ENCODE results near the gene IDH2. TPM values are rescaled to one million over a fixed set of nuclear protein-coding genes. Genes with fewer than 3 reads are reported as not detected.

Gene IDH2
- total and polyA plus RNA-seq, 7 experiments from 2014 or later: 32.4 to 230 (median 51.9) TPM

DNA sequence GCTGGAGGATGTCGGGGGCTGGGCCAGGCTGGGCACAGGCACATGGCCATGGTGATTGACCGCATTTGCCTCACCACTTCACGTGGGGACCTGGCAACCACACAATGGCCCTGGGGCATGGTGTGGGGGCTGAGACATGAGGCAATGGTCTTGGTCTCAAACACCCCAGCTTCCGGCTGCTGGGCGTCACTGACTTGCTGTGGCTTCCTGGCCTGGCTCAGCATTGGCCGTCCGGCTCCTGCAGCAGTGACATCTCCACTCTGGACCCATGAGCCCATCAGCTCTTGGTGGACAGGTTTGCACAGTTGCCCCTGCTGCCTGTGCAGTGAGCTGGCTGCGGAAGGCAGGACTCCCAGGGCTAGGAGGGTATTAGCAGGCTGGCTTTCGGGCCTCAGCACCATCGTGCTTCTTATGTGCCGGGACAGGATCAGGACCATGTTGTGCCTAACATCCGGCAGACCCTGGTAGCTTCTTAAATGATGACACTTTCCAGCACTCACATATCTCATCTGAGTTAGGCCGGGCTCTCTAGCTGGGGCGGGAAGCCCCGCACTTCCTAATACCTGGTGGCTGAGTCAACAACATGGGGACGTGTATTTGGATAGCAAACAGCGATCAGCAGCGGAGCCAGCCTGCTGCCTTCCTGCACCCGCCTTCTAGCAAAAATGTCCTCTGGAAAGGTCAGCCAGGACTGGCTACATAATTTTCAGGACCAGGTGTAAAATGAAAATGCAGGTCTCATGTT, 67.0 kb downstream of the IDH2 start:
- CTCF ChIA-PET: interaction anchor here (0.6 kb wide), 1 partner anchor 24 kb away, joined by 3 read pairs; no protein-coding TSS in a partner anchor
- ATAC-seq: peak; percentile 63
- no peak overlapping the region for H3K4me3 ChIP-seq (ENCODE audit: low read length)

GRCh38 chr15:90033448-90033847, 68.8 kb downstream of the IDH2 start:
- H3K27me3 Mint-ChIP-seq: no peaks in the 10 kb centered on the region

More for the DNA sequence above, 67.0 kb downstream of the IDH2 start:
- H3K4me3 Mint-ChIP-seq: peak overlapping the region in 9 of 10 donors; percentile 11 to 92 (median 68)
- intact Hi-C loops (cut with micrococcal nuclease): loop anchor here in 1 of 2 donors (2.0 to 5.0 kb wide), 2 partner anchors 24 to 33 kb away; partner anchors contain the start of gene ZNF710
- H3K9me3 Mint-ChIP-seq: peaks cover 0 to 2% (median 0%) of the 10 kb centered on the region in 11 donors
- H3K36me3 Mint-ChIP-seq: peaks cover 0 to 5% (median 0%) of the 10 kb centered on the region in 5 donors
- POLR2A ChIA-PET: interaction anchor here (1.0 to 2.2 kb wide), 3 partner anchors 19 to 34 kb away, joined by 6 to 9 read pairs (median 6); partner anchors contain the start of gene ZNF710
- Histone ChIP-seq H3K9me3 (ENCODE audit: control insufficient read depth in 2 of 3, low read length in 3 of 3) (no peaks in the 10 kb centered on the region), H3K27me3 (ENCODE audit: control insufficient read depth in 2 of 2, insufficient read depth in 2 of 2, low read length in 2 of 2) (no peaks in the 10 kb centered on the region), H3K4me1 (ENCODE audit: control insufficient read depth in 2 of 2, insufficient read depth in 2 of 2, low read length in 2 of 2) (peaks cover 37 to 39% of the 10 kb centered on the region in 2 donors), H3K36me3 (ENCODE audit: control insufficient read depth in 2 of 3, insufficient read depth in 3 of 3, low read length in 3 of 3) (no peaks in the 10 kb centered on the region), H3K27ac (ENCODE audit: low read depth, low read length) (no peak overlapping the region)
- peaks cover 46 to 86% (median 71%) of the 10 kb centered on the region in 7 donors for H3K4me1 Mint-ChIP-seq
- DNase-seq: peak in 1 of 9 donors; percentile 19
- peak overlapping the region in 8 of 9 donors; percentile 24 to 85 (median 76) for H3K27ac Mint-ChIP-seq
- no peaks in the 10 kb centered on the region for H3K27me3 Mint-ChIP-seq

More at GRCh38 chr15:90033448-90033847, 68.8 kb downstream of the IDH2 start:
- no peak overlapping the region for H3K4me3 ChIP-seq (ENCODE audit: low read length)
- H3K4me1 Mint-ChIP-seq: peaks cover 44 to 72% (median 69%) of the 10 kb centered on the region in 7 donors
- H3K9me3 Mint-ChIP-seq: peaks cover 0 to 3% (median 2%) of the 10 kb centered on the region in 11 donors
- H3K9me3 ChIP-seq (ENCODE audit: control insufficient read depth in 2 of 3, low read length in 3 of 3): no peaks in the 10 kb centered on the region
- no peaks in the 10 kb centered on the region for H3K36me3 ChIP-seq (ENCODE audit: control insufficient read depth in 2 of 3, insufficient read depth in 3 of 3, low read length in 3 of 3)
- ATAC-seq: no peak
- POLR2A ChIA-PET: interaction anchor here (1.2 to 2.2 kb wide), 2 partner anchors 20 to 139 kb away, joined by 3 to 9 read pairs; partner anchors contain the start of gene AP3S2
- H3K27ac ChIP-seq (ENCODE audit: low read depth, low read length): no peak overlapping the region
- peak overlapping the region in 8 of 9 donors; percentile 14 to 94 (median 82) for H3K27ac Mint-ChIP-seq
- peaks cover 37 to 39% of the 10 kb centered on the region in 2 donors for H3K4me1 ChIP-seq (ENCODE audit: control insufficient read depth in 2 of 2, insufficient read depth in 2 of 2, low read length in 2 of 2)
- H3K4me3 Mint-ChIP-seq: peak overlapping the region in 7 of 10 donors; percentile 12 to 73 (median 57)
- H3K27me3 ChIP-seq (ENCODE audit: control insufficient read depth in 2 of 2, insufficient read depth in 2 of 2, low read length in 2 of 2): no peaks in the 10 kb centered on the region
- intact Hi-C loops (cut with micrococcal nuclease): loop anchor here in 1 of 2 donors (5.0 kb wide), 1 partner anchor 39 kb away; no protein-coding TSS in a partner anchor
- CTCF ChIA-PET: no interaction called here
- H3K36me3 Mint-ChIP-seq: peaks cover 0 to 12% (median 3%) of the 10 kb centered on the region in 5 donors
- DNase-seq: no peak

Other genes with a start within 250 kb of the IDH2 start
- gene AP3S2, start 208.5 kb downstream of the IDH2 start, total RNA-seq: 10 to 100 TPM; 24.3 to 31.7 (median 28.4) TPM
- gene AP3S2, start 208.5 kb downstream of the IDH2 start, polyA plus RNA-seq: 10 to 100 TPM; 29.8 to 32.8 TPM
- 1 to 10 TPM in 1 of 5 experiments, under 1 TPM in 3, not detected in 1; 0.08 to 1.1 (median 0.31) TPM for gene ARPIN, start 189.5 kb downstream of the IDH2 start, total RNA-seq
- not detected for gene ARPIN, start 189.5 kb downstream of the IDH2 start, polyA plus RNA-seq
- gene ZNF710, start 101.1 kb downstream of the IDH2 start, total RNA-seq: 10 to 100 TPM in 4 of 5 experiments, 1 to 10 TPM in 1; 7.3 to 28.8 (median 21.8) TPM
- 1 to 10 TPM in 1 of 2 donors, under 1 TPM in 1; 0.77 to 2.7 TPM for gene ZNF710, start 101.1 kb downstream of the IDH2 start, polyA plus RNA-seq
- gene SEMA4B, start 98.9 kb upstream of the IDH2 start, total RNA-seq: 10 to 100 TPM; 15.9 to 31.0 (median 20.7) TPM
- 10 to 100 TPM in 1 of 2 donors, 1 to 10 TPM in 1; 5.6 to 11.0 TPM for gene SEMA4B, start 98.9 kb upstream of the IDH2 start, polyA plus RNA-seq
- 100 to 1,000 TPM in 3 of 5 experiments, 10 to 100 TPM in 2; 76.8 to 149 (median 127) TPM for gene CIB1, start 131.5 kb upstream of the IDH2 start, total RNA-seq
- gene CIB1, start 131.5 kb upstream of the IDH2 start, polyA plus RNA-seq: 100 to 1,000 TPM; 224 to 229 TPM
- gene GDPGP1, start 131.7 kb upstream of the IDH2 start, total RNA-seq: 10 to 100 TPM in 4 of 5 experiments, 1 to 10 TPM in 1; 7.3 to 16.3 (median 14.9) TPM
- 1 to 10 TPM in 1 of 2 donors, under 1 TPM in 1; 0.61 to 1.2 TPM for gene GDPGP1, start 131.7 kb upstream of the IDH2 start, polyA plus RNA-seq
- gene TTLL13, start 147.1 kb upstream of the IDH2 start, total RNA-seq: 1 to 10 TPM in 1 of 5 experiments, under 1 TPM in 3, not detected in 1; 0.40 to 1.8 (median 0.63) TPM
- gene TTLL13, start 147.1 kb upstream of the IDH2 start, polyA plus RNA-seq: not detected
- gene NGRN, start 163.2 kb upstream of the IDH2 start, total RNA-seq: 10 to 100 TPM; 34.1 to 51.5 (median 48.4) TPM
- 10 to 100 TPM; 29.7 to 48.5 TPM for gene NGRN, start 163.2 kb upstream of the IDH2 start, polyA plus RNA-seq
- gene ZNF774, start 249.8 kb upstream of the IDH2 start, total RNA-seq: 1 to 10 TPM in 3 of 5 experiments, under 1 TPM in 2; 0.22 to 2.0 (median 1.5) TPM
- under 1 TPM; 0.08 to 0.16 TPM for gene ZNF774, start 249.8 kb upstream of the IDH2 start, polyA plus RNA-seq